ENCODE data around the gene ZNF665. TPM values are rescaled to one million over a fixed set of nuclear protein-coding genes. Genes with fewer than 3 reads are reported as not detected.

The ZNF665 gene
- total and polyA plus RNA-seq, 9 donors, result 3.3 to 4.9 (median 3.8) TPM

- H3K9me3 ChIP-seq (replicated peaks; ENCODE audit: control insufficient read depth, low read depth, low read length), result peaks cover 16% of the 10 kb centered on the region
- DNase-seq, result no peak
- no CpG with 5 or more reads among the region's 3 CpGs for WGBS (ENCODE audit: insufficient coverage)
These were observed 32.8 kb downstream of the ZNF665 start for GRCh38 chr19:53160350-53160749.

GRCh38 chr19:53158119-53158656, 35.0 kb downstream of the ZNF665 start:
- Histone ChIP-seq H3K4me1 (ENCODE audit: control insufficient read depth, insufficient read depth, low read length) (peaks cover 11% of the 10 kb centered on the region), H3K4me3 (ENCODE audit: low read length) (peak overlapping the region; percentile 68), H3K27me3 (ENCODE audit: control insufficient read depth, insufficient read depth, low read length) (no peaks in the 10 kb centered on the region), H3K27ac (ENCODE audit: low read length) (peak overlapping the region; percentile 57), H3K36me3 (ENCODE audit: control insufficient read depth, insufficient read depth, low read length) (peaks cover 8% of the 10 kb centered on the region), H3K9me3 (replicated peaks; ENCODE audit: control insufficient read depth, low read depth, low read length) (peaks cover 4% of the 10 kb centered on the region)
- WGBS (ENCODE audit: insufficient coverage), result under 1% methylated on average over 35 of the region's 41 CpGs
- DNase-seq, result peak; percentile 55

More at GRCh38 chr19:53160350-53160749, 32.8 kb downstream of the ZNF665 start:
- H3K36me3 ChIP-seq (ENCODE audit: control insufficient read depth, insufficient read depth, low read length), result peaks cover 2% of the 10 kb centered on the region
- peaks cover 11% of the 10 kb centered on the region for H3K4me1 ChIP-seq (ENCODE audit: control insufficient read depth, insufficient read depth, low read length)
- H3K27ac ChIP-seq (ENCODE audit: low read length), result no peak overlapping the region
- no peak overlapping the region for H3K4me3 ChIP-seq (ENCODE audit: low read length)
- no peaks in the 10 kb centered on the region for H3K27me3 ChIP-seq (ENCODE audit: control insufficient read depth, insufficient read depth, low read length)

- peak overlapping the region; percentile 57 for H3K27ac ChIP-seq (ENCODE audit: low read length)
- no peaks in the 10 kb centered on the region for H3K27me3 ChIP-seq (ENCODE audit: control insufficient read depth, insufficient read depth, low read length)
- peaks cover 4% of the 10 kb centered on the region for H3K9me3 ChIP-seq (replicated peaks; ENCODE audit: control insufficient read depth, low read depth, low read length)
- peaks cover 8% of the 10 kb centered on the region for H3K36me3 ChIP-seq (ENCODE audit: control insufficient read depth, insufficient read depth, low read length)
- H3K4me3 ChIP-seq (ENCODE audit: low read length), result peak overlapping the region; percentile 68
- peak; percentile 45 for DNase-seq
- H3K4me1 ChIP-seq (ENCODE audit: control insufficient read depth, insufficient read depth, low read length), result peaks cover 11% of the 10 kb centered on the region
- 10% methylated on average over 7 of the region's 7 CpGs for WGBS (ENCODE audit: insufficient coverage)
These were observed 35.5 kb downstream of the ZNF665 start for GRCh38 chr19:53157626-53158025.

- WGBS (ENCODE audit: insufficient coverage), result 83% methylated on average over 1 of the region's 9 CpGs
- no peak for DNase-seq
- H3K4me3 ChIP-seq (ENCODE audit: low read length), result no peak overlapping the region
These were observed 36.3 kb downstream of the ZNF665 start for GRCh38 chr19:53156850-53157249.

GRCh38 chr19:53147645-53148044, 45.5 kb downstream of the ZNF665 start:
- H3K36me3 ChIP-seq (ENCODE audit: control insufficient read depth, insufficient read depth, low read length), result peaks cover 22% of the 10 kb centered on the region
- H3K4me1 ChIP-seq (ENCODE audit: control insufficient read depth, insufficient read depth, low read length), result no peaks in the 10 kb centered on the region
- no peaks in the 10 kb centered on the region for H3K27me3 ChIP-seq (ENCODE audit: control insufficient read depth, insufficient read depth, low read length)
- no peak for DNase-seq
- H3K27ac ChIP-seq (ENCODE audit: low read length), result no peak overlapping the region
- no peak overlapping the region for H3K4me3 ChIP-seq (ENCODE audit: low read length)
- peaks cover 34% of the 10 kb centered on the region for H3K9me3 ChIP-seq (replicated peaks; ENCODE audit: control insufficient read depth, low read depth, low read length)

More at GRCh38 chr19:53156850-53157249, 36.3 kb downstream of the ZNF665 start:
- peaks cover 4% of the 10 kb centered on the region for H3K9me3 ChIP-seq (replicated peaks; ENCODE audit: control insufficient read depth, low read depth, low read length)
- no peaks in the 10 kb centered on the region for H3K27me3 ChIP-seq (ENCODE audit: control insufficient read depth, insufficient read depth, low read length)
- no peak overlapping the region for H3K27ac ChIP-seq (ENCODE audit: low read length)
- peaks cover 11% of the 10 kb centered on the region for H3K4me1 ChIP-seq (ENCODE audit: control insufficient read depth, insufficient read depth, low read length)
- H3K36me3 ChIP-seq (ENCODE audit: control insufficient read depth, insufficient read depth, low read length), result peaks cover 8% of the 10 kb centered on the region

GRCh38 chr19:53140351-53140750, 52.8 kb downstream of the ZNF665 start:
- no peak for DNase-seq
- Histone ChIP-seq H3K9me3 (replicated peaks; ENCODE audit: control insufficient read depth, low read depth, low read length) (peaks cover 41% of the 10 kb centered on the region), H3K4me3 (ENCODE audit: low read length) (no peak overlapping the region), H3K27me3 (ENCODE audit: control insufficient read depth, insufficient read depth, low read length) (no peaks in the 10 kb centered on the region), H3K4me1 (ENCODE audit: control insufficient read depth, insufficient read depth, low read length) (no peaks in the 10 kb centered on the region), H3K36me3 (ENCODE audit: control insufficient read depth, insufficient read depth, low read length) (peaks cover 15% of the 10 kb centered on the region), H3K27ac (ENCODE audit: low read length) (no peak overlapping the region)
- no CpG with 5 or more reads among the region's 4 CpGs for WGBS (ENCODE audit: insufficient coverage)

GRCh38 chr19:53136432-53136831, 56.7 kb downstream of the ZNF665 start:
- Histone ChIP-seq H3K4me1 (ENCODE audit: control insufficient read depth, insufficient read depth, low read length) (peaks cover 7% of the 10 kb centered on the region), H3K9me3 (replicated peaks; ENCODE audit: control insufficient read depth, low read depth, low read length) (peaks cover 26% of the 10 kb centered on the region), H3K4me3 (ENCODE audit: low read length) (no peak overlapping the region), H3K36me3 (ENCODE audit: control insufficient read depth, insufficient read depth, low read length) (peaks cover 5% of the 10 kb centered on the region), H3K27ac (ENCODE audit: low read length) (no peak overlapping the region), H3K27me3 (ENCODE audit: control insufficient read depth, insufficient read depth, low read length) (no peaks in the 10 kb centered on the region)
- DNase-seq, result no peak
- no CpG with 5 or more reads among the region's 3 CpGs for WGBS (ENCODE audit: insufficient coverage)

- Histone ChIP-seq H3K4me1 (ENCODE audit: control insufficient read depth, insufficient read depth, low read length) (peaks cover 8% of the 10 kb centered on the region), H3K9me3 (replicated peaks; ENCODE audit: control insufficient read depth, low read depth, low read length) (no peaks in the 10 kb centered on the region), H3K4me3 (ENCODE audit: low read length) (peak within 1 kb of the TSS; percentile 90), H3K36me3 (ENCODE audit: control insufficient read depth, insufficient read depth, low read length) (peaks cover 9% of the 10 kb centered on the region), H3K27ac (ENCODE audit: low read length) (peak within 1 kb of the TSS; percentile 86), H3K27me3 (ENCODE audit: control insufficient read depth, insufficient read depth, low read length) (no peaks in the 10 kb centered on the region)
- peak; percentile 94 for DNase-seq
- under 1% methylated on average over 47 of the region's 51 CpGs for WGBS (ENCODE audit: insufficient coverage)
These were observed 60.8 kb downstream of the ZNF665 start, which contains the start of gene ZNF415 for GRCh38 chr19:53132141-53132991. ZNF415 (minus strand) TSS chr19:53132910; CDS start chr19:53122676, 10,234 bp downstream.

- no peak for DNase-seq
- Histone ChIP-seq H3K9me3 (replicated peaks; ENCODE audit: control insufficient read depth, low read depth, low read length) (no peaks in the 10 kb centered on the region), H3K27ac (ENCODE audit: low read length) (no peak overlapping the region), H3K4me3 (ENCODE audit: low read length) (peak overlapping the region; percentile 90), H3K4me1 (ENCODE audit: control insufficient read depth, insufficient read depth, low read length) (peaks cover 8% of the 10 kb centered on the region), H3K36me3 (ENCODE audit: control insufficient read depth, insufficient read depth, low read length) (peaks cover 9% of the 10 kb centered on the region), H3K27me3 (ENCODE audit: control insufficient read depth, insufficient read depth, low read length) (no peaks in the 10 kb centered on the region)
- 15% methylated on average over 6 of the region's 6 CpGs for WGBS (ENCODE audit: insufficient coverage)
These were observed 61.4 kb downstream of the ZNF665 start for GRCh38 chr19:53131727-53132126.

GRCh38 chr19:53131085-53131590, 62.0 kb downstream of the ZNF665 start:
- Histone ChIP-seq H3K27ac (ENCODE audit: low read length) (no peak overlapping the region), H3K27me3 (ENCODE audit: control insufficient read depth, insufficient read depth, low read length) (no peaks in the 10 kb centered on the region), H3K4me1 (ENCODE audit: control insufficient read depth, insufficient read depth, low read length) (peaks cover 8% of the 10 kb centered on the region), H3K36me3 (ENCODE audit: control insufficient read depth, insufficient read depth, low read length) (peaks cover 9% of the 10 kb centered on the region), H3K9me3 (replicated peaks; ENCODE audit: control insufficient read depth, low read depth, low read length) (no peaks in the 10 kb centered on the region), H3K4me3 (ENCODE audit: low read length) (no peak overlapping the region)
- 85% methylated on average over 3 of the region's 4 CpGs for WGBS (ENCODE audit: insufficient coverage)
- peak; percentile 7 for DNase-seq
